ENCODE measurements around the gene HDAC3. TPM values are rescaled to one million over a fixed set of nuclear protein-coding genes. Genes with fewer than 3 reads are reported as not detected.

HDAC3 gene
- total RNA-seq, 1 experiment from 2014 or later = 76.5 TPM

- peak; percentile 55 for DNase-seq (ENCODE audit: low spot score)
Measured at GRCh38 chr5:141657937-141658545, 21.4 kb upstream of the HDAC3 start.

DNA sequence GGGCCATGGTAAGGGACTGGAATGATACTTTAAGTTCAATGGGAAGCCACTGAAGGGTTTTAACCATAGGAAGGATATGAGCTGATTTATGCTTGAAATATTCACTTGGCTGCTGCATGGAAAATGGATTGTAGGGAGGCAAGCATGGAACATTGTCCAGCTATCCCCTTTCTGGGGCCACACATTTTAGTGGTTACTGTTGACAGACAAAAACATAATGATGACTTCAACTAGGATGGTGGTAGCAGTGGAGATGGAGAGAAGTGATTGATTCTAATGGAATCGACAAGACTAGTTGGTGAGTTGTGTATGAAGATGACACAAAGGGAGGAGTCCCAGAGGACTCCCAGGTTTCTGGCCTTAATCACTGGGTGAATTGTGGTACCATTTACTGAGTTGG is 20.8 kb upstream of the HDAC3 start:
- DNase-seq (ENCODE audit: low spot score) = no peak

DNA sequence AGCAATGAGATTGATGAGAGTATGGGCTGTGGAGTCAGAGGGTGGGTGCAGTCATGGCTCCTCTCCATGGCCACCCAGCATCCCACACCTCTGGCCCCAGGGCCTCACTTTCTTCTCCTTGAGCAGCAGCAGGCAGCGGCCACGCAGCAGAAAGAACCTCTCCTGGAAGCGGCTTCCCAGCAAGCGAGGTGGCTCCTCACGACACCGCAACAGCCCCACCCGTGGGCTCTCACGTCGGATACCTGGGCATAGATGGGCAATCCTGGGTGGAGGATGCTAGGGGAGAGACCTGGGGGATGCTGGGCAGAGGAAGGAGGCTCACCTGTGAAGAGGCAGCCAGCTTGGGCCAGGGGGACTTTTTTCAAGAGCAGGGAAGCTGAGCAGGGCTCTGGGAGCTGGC is 19.7 kb upstream of the HDAC3 start:
- no peak for DNase-seq (ENCODE audit: low spot score)

GRCh38 chr5:141655020-141655419 is 18.4 kb upstream of the HDAC3 start:
- DNase-seq (ENCODE audit: low spot score) = no peak

- no peak for DNase-seq (ENCODE audit: low spot score)
Measured at GRCh38 chr5:141654298-141654697, 17.6 kb upstream of the HDAC3 start.

DNA sequence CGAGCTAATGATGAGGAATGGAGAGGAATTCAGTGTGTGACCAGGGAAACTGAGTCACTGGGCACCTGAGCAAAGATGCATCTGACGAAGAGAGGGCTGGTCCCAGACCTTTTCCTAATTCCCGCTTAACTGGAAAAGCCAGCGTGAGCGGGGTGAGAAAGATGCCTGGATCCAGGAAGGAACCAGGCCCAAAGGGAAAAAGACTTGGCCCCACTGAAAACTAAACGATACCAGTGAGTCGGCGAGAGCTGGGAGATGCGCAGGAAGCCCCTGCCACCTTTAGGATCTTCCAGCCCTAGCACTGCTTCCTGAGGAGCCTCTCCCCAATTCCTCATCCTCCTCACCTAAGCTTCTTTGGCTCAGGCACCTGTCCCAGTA is 15.1 kb upstream of the HDAC3 start:
- no peak for DNase-seq (ENCODE audit: low spot score)

DNA sequence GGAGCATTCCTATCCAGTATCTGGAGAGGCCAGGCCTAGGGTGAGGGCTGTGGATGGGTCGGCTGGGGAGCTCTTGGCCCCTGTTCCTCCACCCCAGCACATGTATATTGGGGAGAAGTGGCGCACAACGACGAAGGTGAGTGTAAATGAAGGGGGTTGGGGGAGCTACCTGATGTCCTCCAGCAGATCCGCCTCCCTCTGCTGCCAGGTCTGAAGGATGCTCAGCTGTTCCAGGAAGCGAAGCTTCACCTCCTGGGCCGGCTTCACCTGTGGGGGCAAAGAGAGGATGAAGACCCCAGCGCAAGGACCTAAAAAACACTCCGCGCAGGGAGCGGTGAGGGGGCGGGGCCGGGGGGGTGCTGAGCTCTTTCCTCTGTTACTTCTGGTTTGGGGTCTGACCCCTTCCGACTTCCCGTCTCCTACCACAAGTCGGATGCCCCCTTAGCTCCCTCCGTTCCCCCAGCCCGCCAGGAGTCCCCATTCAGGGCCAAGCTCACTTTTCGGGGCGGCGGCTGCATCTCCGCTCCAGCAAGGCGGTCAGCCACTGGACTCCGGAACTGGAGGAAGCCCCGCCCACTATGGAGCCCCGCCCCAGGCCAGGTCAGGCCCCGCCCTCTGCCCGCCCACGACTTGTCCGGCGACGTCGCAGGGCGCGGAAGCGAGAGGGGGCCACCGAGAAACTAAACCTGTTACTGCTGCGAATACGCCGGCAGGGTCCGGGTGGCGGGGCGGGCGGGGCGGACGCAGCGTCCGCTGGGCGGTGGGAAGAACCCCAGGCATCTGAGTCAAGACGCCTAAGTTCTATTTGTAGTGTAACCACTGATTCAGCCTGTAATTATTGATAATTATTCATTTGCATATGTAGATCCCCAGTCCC is 14.4 kb upstream of the HDAC3 start, which contains the start of gene FCHSD1:
Gene FCHSD1, minus strand, starts transcription at position 568 of the 877 bp plus-strand sequence. Its CDS starts 50 bp downstream, at position 518.
- peak; percentile 56 for DNase-seq (ENCODE audit: low spot score)

GRCh38 chr5:141649972-141650371 is 13.3 kb upstream of the HDAC3 start:
- no peak for DNase-seq (ENCODE audit: low spot score)

DNA sequence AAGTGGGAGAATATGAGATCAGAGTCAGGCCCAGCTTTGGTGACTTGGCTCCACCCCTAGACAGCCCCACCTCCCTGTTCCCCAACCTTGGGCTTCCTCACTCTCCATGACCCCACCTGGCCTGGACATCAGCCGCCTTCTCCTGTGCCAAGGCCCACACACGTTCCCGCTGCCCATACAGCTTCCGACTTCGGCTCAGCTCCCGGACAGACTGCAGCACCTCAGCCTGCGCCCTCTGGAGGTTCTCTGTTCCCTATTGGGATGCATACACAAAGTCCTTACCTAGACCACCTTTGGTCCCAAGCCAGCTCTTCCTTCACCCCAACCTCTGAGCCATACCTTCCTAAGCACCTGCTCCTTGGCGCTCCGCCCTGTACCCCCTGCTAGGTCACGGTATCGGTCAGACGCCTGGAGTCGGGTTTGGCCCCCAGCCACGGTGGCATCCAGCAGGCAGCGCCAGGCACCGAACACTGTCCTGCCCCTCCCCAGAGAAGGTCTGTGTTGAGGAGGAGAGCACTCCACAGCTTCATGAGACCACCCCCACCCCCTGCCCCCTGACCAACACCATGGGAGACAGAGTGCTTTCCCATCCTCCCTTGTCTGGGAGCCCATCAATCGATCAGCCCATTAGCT is 12.5 kb upstream of the HDAC3 start:
- DNase-seq (ENCODE audit: low spot score) = no peak

GRCh38 chr5:141647851-141648250 is 11.2 kb upstream of the HDAC3 start:
- DNase-seq (ENCODE audit: low spot score) = no peak

DNA sequence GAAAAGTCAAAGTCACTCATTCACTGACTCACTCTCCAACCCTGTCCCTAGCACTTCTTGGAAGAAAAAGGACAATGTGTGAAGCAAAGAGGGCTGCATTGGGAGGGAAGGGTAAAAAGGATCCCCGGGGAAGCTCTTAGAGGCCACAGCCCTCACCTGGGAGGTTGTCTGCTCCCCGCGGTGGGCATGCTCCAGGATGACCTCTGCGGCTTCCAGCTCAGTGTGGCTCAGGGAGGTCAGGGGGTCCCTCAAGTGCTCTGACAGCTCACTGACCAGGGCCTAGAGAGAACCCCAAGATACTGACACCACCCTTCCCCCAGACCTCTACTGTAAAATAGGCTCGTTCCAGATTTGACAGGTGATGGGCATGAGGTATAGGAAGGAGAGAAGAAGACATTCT is 10.6 kb upstream of the HDAC3 start:
- DNase-seq (ENCODE audit: low spot score) = no peak

GRCh38 chr5:141646026-141646425 is 9.4 kb upstream of the HDAC3 start:
- DNase-seq (ENCODE audit: low spot score) = no peak

DNA sequence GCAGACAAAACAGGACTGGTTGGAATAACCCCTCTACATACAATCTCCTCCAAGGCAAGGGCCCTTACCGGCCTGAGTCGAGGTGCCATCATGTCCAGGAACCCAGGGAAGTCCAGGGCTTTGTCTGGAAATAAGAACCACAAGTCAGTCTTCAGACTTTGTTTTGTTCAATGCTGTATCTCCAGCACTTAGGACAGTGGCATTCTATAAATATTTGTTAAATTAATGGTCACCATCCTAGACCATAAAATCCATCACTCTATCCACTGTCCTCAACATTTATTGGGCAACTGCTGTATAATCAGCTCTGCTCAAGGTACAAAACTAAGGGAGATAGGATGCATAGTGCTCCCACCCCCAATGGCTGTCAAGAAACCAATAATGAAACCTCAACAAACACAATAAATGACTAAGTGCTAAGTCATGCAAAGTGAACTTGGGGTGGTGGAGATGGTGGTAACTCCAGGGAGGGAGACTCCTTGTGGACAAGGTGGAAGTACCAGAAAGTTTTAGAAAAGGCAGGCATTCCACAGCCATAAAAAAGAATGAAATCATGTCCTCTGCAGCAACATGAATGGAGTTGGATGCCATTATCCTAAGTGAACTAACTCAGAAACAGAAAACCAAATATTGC is 5.1 kb upstream of the HDAC3 start:
- DNase-seq (ENCODE audit: low spot score) = peak; percentile 71

GRCh38 chr5:141640698-141641097 is 4.0 kb upstream of the HDAC3 start:
- DNase-seq (ENCODE audit: low spot score) = no peak

DNA sequence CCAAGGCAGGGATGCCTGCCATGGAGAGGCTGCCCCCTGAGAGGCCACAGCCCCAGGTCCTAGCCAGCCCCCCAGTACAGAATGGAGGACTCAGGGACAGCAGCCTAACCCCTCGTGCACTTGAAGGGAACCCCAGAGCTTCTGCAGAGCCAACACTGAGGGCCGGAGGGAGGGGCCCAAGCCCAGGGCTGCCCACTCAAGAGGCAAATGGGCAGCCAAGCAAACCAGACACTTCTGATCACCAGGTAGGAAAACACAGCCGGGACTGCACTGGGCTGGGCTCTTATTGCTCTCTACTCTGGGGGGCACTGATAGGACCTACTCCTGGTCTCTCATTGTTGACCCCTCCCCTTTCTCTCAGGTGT is 3.4 kb upstream of the HDAC3 start:
- no peak for DNase-seq (ENCODE audit: low spot score)

DNA sequence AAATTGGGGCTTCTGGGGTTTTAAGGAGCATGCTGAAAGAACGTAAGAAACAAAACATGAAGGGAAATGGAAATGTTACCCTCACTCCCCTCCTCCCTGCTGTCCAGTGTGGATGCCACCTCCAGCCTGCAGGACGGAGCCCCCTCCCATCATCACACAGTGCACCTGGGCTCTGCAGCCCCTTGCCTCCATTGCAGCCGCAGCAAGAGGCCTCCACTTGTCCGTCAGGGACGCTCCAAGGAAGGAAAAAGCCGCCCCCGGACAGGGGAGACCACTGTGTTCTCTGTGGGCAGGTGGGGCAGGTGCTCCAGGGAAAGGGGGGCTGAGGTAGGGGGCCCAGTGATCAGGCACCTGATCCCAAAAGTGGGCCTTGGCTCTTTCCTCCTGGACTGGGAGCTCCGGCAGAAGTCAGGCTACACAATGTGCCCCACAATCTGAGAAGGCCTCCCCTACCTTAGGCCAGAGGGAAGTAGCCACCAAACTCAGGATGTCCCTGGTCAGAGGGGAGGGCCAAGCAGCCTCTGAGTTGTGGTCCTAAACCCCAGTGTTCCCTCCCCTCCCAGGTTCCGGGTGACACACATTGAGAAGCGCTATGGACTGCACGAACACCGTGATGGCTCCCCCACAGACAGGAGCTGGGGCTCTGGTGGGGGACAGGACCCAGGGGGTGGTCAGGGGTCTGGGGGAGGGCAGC is 2.9 kb upstream of the HDAC3 start:
- no peak for DNase-seq (ENCODE audit: low spot score)

GRCh38 chr5:141638771-141639170 is 2.1 kb upstream of the HDAC3 start:
- no peak for DNase-seq (ENCODE audit: low spot score)

DNA sequence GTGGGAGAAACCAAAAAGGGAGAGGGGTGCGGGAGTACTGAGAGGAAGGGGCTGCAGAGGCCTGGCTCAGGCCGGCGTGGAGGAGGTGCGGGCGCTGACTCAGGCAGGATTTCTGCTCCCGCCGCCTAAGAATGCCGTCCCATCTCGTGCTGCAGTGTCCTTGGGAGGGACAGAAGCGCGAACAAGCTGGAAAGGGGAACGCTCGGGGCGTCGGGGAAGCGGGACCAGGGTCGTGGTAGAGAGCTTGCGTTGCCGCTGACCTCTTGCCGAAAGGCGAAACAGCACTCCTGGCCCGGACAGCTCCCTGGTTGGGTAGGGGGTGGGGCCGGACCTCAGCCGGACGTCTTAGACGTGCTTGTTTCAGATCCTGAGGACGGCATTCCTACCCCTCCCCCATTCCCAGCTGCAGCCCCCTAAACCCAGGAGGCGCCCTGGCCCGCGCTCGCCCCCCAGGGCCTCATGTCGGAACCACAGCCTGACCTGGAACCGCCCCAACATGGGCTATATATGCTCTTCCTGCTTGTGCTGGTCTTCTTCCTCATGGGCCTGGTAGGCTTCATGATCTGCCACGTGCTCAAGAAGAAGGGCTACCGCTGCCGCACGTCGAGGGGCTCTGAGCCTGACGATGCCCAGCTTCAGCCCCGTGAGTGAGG is 1.2 kb upstream of the HDAC3 start:
- DNase-seq (ENCODE audit: low spot score) = no peak

GRCh38 chr5:141637123-141637766 is 596 bp upstream of the HDAC3 start:
- DNase-seq (ENCODE audit: low spot score) = no peak

DNA sequence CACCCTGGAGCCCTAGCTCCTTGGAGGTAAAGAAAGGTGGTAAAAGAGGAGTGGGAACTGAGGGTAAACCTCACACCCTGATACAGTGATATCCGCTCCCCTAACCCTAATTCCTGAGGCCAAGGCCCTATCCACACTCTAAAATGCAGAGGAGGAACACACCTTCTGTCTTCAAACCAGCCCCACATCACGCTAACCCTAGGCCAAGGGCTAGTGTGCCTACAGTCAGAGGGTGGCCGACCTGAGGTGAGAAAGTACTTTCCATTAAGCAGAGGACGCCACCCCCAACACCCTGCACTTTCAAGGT is 590 bp downstream of the HDAC3 start:
- no peak for DNase-seq (ENCODE audit: low spot score)

DNA sequence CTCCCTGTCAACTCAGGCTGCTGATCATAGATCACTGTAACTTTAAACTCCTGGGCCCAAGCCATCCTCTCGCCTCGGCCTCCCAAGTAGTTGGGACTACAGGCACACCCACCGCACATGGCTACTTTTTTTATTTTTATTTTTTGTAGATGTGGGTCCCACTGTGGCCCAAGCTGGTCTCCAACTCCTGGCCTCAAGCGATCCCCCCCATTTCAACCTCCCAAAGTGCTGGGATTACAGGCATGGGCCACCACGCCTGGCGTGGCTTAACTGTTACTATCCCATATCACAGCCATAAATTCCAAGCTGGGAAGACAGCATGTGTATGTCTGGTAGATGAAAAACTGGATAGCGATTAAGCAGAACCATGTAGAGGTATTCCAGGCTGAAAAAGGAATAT is 1.0 kb downstream of the HDAC3 start:
- no peak for DNase-seq (ENCODE audit: low spot score)
